HUDEP-2 (cell line): ENCODE results near the gene CRTC3.
"Not testable (repeated sequence)": the region's sequence is repeated elsewhere in the genome, so short reads cannot be mapped to it uniquely, and the experiment has no call there.

Experiments used
- DNase-seq, 76 experiments: peaks; one replicate each; lab custom pipeline; 2025; ENCODE audit not compliant: unreplicated experiment in 76 of 76; lab: John Stamatoyannopoulos, UW

CRTC3 gene

DNA sequence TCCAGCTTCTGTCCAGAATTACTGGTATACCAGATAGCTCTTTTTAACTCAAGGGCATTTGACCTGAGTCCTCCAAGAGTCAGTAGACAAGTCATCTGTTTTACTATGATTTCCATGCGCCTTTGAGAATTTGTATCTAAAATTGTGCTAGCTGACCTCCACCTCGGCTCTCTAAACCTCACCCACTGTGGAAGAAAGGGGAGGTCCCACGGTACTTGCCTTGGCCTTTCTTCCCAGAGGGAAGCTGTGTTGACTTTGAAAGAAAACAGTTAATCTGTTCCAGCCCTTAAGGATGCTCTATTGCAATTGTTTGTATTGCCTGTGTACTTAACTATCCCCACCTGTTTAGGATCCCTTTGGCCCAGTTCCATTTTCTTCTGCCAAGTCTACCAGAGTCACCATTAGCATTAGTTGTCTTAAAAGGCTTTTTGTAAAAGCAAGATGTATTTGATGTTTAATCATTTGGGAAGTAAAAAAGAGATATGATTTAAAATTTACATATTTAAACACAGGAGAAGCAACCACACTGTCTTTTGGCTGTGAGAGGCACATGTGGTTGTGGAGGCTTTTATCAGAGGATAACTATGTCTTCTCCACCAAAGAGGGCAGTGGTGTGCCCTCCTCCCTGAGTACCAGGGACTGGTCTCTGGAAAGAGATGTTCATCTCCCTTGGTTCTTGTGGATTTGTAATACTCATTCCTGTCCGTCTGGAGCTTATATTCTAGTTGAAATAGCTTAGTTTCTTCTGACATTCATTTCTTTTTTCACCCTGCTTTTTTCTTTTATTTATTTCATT lies 88.8 kb downstream of the CRTC3 start:
- DNase-seq = peak in 18 of 76 experiments; percentile 3 to 29 (median 12)

DNA sequence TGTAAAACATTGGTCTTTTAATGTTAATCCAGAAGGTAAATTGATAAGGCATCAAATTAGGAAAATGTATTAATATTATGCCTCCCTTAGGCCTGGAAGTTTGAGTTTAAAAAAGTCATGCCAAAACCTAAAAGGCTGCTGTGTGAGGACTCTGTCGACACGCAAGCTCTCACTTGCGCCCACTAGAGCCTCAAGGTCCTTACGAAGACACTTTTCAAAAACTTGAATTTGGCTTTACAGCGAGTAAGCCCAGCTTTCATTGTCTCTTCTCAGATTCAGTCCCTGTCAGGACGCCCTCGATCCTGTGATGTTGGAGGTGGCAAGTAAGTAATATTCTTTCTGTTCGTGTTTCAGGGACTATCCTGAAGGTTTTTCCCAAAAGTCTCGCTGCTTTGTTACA lies 89.7 kb downstream of the CRTC3 start:
- DNase-seq = no peak

GRCh38 chr15:90619939-90620338 lies 90.2 kb downstream of the CRTC3 start:
- no peak for DNase-seq

- peak in 66 of 76 experiments; percentile 8 to 77 (median 43) for DNase-seq
These were observed 90.8 kb downstream of the CRTC3 start for GRCh38 chr15:90620379-90621067.

DNA sequence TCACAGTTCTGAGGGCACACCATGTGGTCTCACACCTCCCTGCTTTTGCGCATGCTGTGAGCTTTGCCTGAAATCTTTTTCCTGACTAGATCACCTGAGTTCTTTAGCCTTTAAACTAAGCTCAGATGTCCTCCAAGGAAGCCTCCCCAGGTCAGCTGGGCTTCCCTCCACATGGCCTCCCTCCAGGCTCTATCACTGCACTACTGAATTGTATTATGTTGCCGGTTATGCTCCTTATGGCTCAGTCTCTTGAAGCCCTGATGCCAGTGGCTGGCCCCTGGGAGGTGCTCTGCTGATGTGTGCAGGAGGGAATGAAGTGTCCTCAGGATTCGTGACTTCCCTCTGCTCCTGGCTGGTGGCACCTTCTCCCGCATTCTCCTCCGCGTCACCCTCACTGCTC lies 94.1 kb downstream of the CRTC3 start:
- DNase-seq = no peak

- no peak for DNase-seq
These were observed 94.7 kb downstream of the CRTC3 start for GRCh38 chr15:90624278-90624981.

DNA sequence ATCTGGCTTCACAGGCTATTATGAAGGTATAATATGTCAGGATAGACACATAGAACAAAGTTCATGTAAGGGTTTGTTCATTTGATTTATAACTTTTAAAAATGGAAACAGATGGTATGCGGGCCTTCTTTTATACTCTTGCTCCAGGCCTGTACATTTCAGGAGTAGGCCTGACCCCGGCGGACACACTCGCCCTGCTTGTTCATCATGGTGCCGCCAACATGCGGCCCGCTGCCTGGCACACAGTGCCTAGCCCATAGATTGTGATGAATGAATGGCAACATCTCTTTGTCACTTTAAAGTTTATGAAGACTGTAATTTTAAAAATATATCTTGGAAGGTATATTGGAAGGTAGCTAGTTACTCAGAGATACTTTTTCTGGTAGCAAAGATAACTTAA lies 95.3 kb downstream of the CRTC3 start:
- no peak for DNase-seq

DNA sequence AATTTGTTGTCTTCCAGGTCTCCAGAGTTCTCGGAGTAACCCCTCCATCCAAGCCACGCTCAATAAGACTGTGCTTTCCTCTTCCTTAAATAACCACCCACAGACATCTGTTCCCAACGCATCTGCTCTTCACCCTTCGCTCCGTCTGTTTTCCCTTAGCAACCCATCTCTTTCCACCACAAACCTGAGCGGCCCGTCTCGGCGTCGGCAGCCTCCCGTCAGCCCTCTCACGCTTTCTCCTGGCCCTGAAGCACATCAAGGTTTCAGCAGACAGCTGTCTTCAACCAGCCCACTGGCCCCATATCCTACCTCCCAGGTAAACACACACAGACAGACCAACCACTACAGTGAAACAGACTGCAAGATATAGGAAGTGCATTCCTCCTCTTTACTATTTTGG lies 99.5 kb downstream of the CRTC3 start:
- DNase-seq = no peak

DNA sequence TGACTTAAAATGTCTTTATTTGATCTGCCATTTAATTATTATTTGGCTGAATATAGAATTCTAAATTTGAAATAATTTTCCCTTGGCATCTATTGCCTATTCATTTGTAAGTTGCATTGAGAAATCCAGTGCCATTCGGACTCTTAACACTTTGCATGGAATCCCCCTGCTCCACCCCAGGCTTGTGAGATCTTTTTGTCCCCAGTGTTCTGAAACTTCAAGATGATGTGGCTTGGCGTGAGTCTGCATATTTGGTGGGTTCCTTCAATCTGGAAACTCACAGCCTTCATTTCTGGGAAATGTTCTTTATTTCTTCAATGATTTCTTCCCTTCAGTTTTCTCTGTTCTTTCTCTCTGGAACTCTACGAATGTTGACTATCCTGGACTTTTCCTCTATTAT lies 103.6 kb downstream of the CRTC3 start:
- no peak for DNase-seq

GRCh38 chr15:90636993-90637392 lies 107.3 kb downstream of the CRTC3 start:
- DNase-seq = not testable (repeated sequence)

DNA sequence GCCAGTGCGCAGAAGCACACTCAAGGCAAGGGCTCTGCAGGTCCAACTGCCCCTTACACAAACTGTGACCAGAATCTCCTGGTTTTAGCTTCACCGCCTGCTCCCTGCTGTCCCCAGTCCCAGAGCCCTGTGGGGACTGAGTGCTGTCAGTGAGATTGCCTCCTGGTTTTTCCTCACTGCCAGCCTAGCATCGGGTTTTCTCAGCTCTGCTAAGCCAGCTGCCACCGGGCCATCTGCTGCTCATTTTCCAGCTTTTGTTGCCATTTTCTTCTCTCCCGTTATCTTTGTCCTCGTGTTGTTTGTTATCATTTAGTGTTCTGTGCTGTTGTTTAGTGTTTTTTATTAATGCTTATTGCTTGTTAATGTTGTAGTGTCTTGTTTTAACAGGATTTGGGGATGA lies 108.0 kb downstream of the CRTC3 start:
- DNase-seq = no peak

- DNase-seq = no peak
These were observed 108.5 kb downstream of the CRTC3 start for GRCh38 chr15:90638201-90638691.

- no peak for DNase-seq
These were observed 109.2 kb downstream of the CRTC3 start for GRCh38 chr15:90638963-90639362.

GRCh38 chr15:90640862-90641261 lies 111.1 kb downstream of the CRTC3 start:
- no peak for DNase-seq

- no peak for DNase-seq
These were observed 112.1 kb downstream of the CRTC3 start for GRCh38 chr15:90641581-90642463.

- peak in 1 of 76 experiments; percentile 2 for DNase-seq
These were observed 113.0 kb downstream of the CRTC3 start for GRCh38 chr15:90642464-90643300.

GRCh38 chr15:90643301-90643632 lies 113.5 kb downstream of the CRTC3 start:
- DNase-seq = no peak

- DNase-seq = no peak
These were observed 114.8 kb downstream of the CRTC3 start for GRCh38 chr15:90644526-90644925.

DNA sequence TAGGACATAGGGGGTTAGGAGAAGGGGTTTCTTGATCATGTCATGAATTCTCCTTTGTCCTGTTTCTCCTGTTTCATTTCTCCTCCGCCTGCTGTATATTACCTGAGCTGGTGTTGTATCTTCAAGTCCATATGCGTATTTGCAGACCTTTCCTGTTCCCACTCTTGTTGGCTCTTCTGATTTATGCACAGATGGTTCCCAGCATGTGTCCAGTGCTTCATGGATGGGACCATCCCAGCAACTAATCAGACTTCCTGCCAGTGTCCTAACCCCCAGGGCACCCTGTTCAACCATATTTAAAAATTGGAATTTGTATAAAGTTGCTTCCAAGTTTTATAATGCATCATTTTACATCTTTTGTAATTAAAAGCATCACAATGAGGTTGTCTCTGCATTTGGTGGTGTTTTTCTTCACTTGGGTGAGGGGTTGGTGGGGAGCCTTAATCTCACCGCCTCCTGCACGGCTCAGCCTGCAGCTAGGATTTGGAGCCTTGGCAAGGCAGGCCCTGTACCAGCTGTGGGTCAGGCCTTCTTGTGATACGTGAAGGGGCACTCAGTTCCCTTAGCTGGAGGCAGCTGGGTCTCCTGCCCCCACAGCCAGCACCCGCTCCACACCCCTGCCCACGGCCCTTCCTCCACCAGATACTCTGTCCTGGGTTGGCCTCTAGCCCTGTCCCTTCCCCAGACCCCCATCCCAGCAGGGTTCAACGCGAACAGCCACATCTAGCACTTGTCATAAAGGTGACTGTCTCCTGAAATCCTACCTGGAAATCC lies 115.4 kb downstream of the CRTC3 start:
- DNase-seq = no peak
